ENCODE results near the gene ATRAID. TPM values are rescaled to one million over a fixed set of nuclear protein-coding genes. Genes with fewer than 3 reads are reported as not detected.
A peak's percentile ranks its signal among the peaks of the same experiment; 100 is the strongest.

Gene ATRAID
- total RNA-seq, 1 experiment from 2014 or later: 108 TPM

GRCh38 chr2:27170581-27171337 is 41.1 kb upstream of the ATRAID start:
- Histone ChIP-seq H3K23ac (ENCODE audit: insufficient read length, low read depth, low read length) (no peak overlapping the region), H3K79me2 (ENCODE audit: insufficient read depth, low read length) (no peaks in the 10 kb centered on the region), H3K27ac (ENCODE audit: insufficient read length, low read depth, low read length) (no peak overlapping the region), H2AK5ac (ENCODE audit: insufficient read length, low read length) (no peak overlapping the region), H4K91ac (ENCODE audit: insufficient read length, low read depth, low read length) (no peak overlapping the region), H2BK120ac (ENCODE audit: low read depth, low read length, poor library complexity, severe bottlenecking) (no peak overlapping the region), H3K18ac (ENCODE audit: insufficient read length, low read depth, low read length) (no peak overlapping the region), H2BK5ac (ENCODE audit: insufficient read length, low read length) (no peak overlapping the region), H2AFZ (ENCODE audit: low read length) (no peak overlapping the region), H3K14ac (ENCODE audit: insufficient read depth, low read length) (no peak overlapping the region), H3K79me1 (ENCODE audit: insufficient read depth, low read depth, low read length, poor library complexity, severe bottlenecking) (no peaks in the 10 kb centered on the region), H4K5ac (ENCODE audit: insufficient read length, low read depth, low read length) (no peak overlapping the region), H4K20me1 (ENCODE audit: control insufficient read depth, insufficient read depth, insufficient read length) (no peaks in the 10 kb centered on the region), H3K9ac (ENCODE audit: extremely low read depth, insufficient read length, low read length) (no peak overlapping the region), H4K8ac (replicated peaks; ENCODE audit: insufficient read length, low read depth, low read length) (no peak overlapping the region), H3K27me3 (ENCODE audit: insufficient read depth, low read length) (no peaks in the 10 kb centered on the region), H3K4me1 (ENCODE audit: insufficient read depth, low read length) (peaks cover 2% of the 10 kb centered on the region; the same call in 1 of the 2 replicates), H3K9me3 (ENCODE audit: control insufficient read depth, low read depth, low read length) (no peaks in the 10 kb centered on the region), H3K4ac (ENCODE audit: low read depth, low read length) (no peak overlapping the region), H2BK20ac (ENCODE audit: low read depth, low read length, poor library complexity, severe bottlenecking) (no peak overlapping the region), H2BK12ac (ENCODE audit: insufficient read length, low read depth, low read length) (no peak overlapping the region), H3T11ph (ENCODE audit: low read length) (no peak overlapping the region), H3K23me2 (ENCODE audit: insufficient read length, low read depth, low read length, poor library complexity, severe bottlenecking) (no peaks in the 10 kb centered on the region), H2BK15ac (ENCODE audit: low read depth, low read length) (no peak overlapping the region), H3K4me2 (ENCODE audit: insufficient read depth, insufficient read length, low read length) (peak overlapping the region; percentile 38), H3K56ac (ENCODE audit: insufficient read length, low read depth, low read length) (no peak overlapping the region)
- Mint-ChIP-seq H3K36me3 (ENCODE audit: insufficient read depth in 1 of 3, low read depth in 3 of 3) (no peaks in the 10 kb centered on the region), H3K4me1 (peaks cover 13 to 19% of the 10 kb centered on the region in 2 experiments), H3K27ac (no peak overlapping the region), H3K9me3 (peaks cover 0 to 3% of the 10 kb centered on the region in 2 experiments; a peak in 1 of 5 replicates), H3K4me3 (no peak overlapping the region; a peak in 1 of 5 replicates), H3K27me3 (ENCODE audit: low read depth) (peaks cover 15% of the 10 kb centered on the region)
- no peak for TF ChIP-seq CTCF (conservative IDR thresholded peaks at IDR 0.05)
- WGBS (ENCODE audit: extremely low coverage, insufficient read length, low lambda C conversion rate): no CpG with 5 or more reads among the region's 6 CpGs
- no peak for DNase-seq
